HG03097 (cell line): ENCODE measurements around the gene PLD5.
"Not testable (repeated sequence)": the region's sequence is repeated elsewhere in the genome, so short reads cannot be mapped to it uniquely, and the experiment has no call there.

ENCODE experiments used
- ATAC-seq: cut with Tn5 transposase; IDR thresholded peaks from one replicate; pipeline ENCODE4 v1.9.1; 2021; ENCODE audit not compliant: unreplicated experiment, low FRiP score

PLD5 gene

GRCh38 chr1:242086706-242087105 is 437.8 kb downstream of the PLD5 start:
- ATAC-seq = no peak

- ATAC-seq = no peak
Observed at GRCh38 chr1:242086093-242086492, 438.4 kb downstream of the PLD5 start.

- no peak for ATAC-seq
Observed at GRCh38 chr1:242083742-242084141, 440.8 kb downstream of the PLD5 start.

GRCh38 chr1:242081446-242081845 is 443.1 kb downstream of the PLD5 start:
- no peak for ATAC-seq

GRCh38 chr1:242065813-242066212 is 458.7 kb downstream of the PLD5 start:
- no peak for ATAC-seq

- ATAC-seq = no peak
Observed at GRCh38 chr1:242062271-242062670, 462.2 kb downstream of the PLD5 start.

- ATAC-seq = no peak
Observed at GRCh38 chr1:242059976-242060375, 464.5 kb downstream of the PLD5 start.

- ATAC-seq = peak; percentile 78
Observed at GRCh38 chr1:242058582-242058981, 465.9 kb downstream of the PLD5 start.

- not testable (repeated sequence) for ATAC-seq
Observed at GRCh38 chr1:242058181-242058580, 466.3 kb downstream of the PLD5 start.

GRCh38 chr1:242057745-242058115 is 466.8 kb downstream of the PLD5 start:
- no peak for ATAC-seq

- no peak for ATAC-seq
Observed at GRCh38 chr1:242056988-242057744, 467.3 kb downstream of the PLD5 start.

GRCh38 chr1:242055749-242056320 is 468.7 kb downstream of the PLD5 start:
- ATAC-seq = no peak

GRCh38 chr1:242043165-242043564 is 481.3 kb downstream of the PLD5 start:
- ATAC-seq = no peak

GRCh38 chr1:242034392-242034791 is 490.1 kb downstream of the PLD5 start:
- no peak for ATAC-seq

GRCh38 chr1:242033447-242033846 is 491.1 kb downstream of the PLD5 start:
- no peak for ATAC-seq
